ENCODE data around the gene PTGES3L. TPM values are rescaled to one million over a fixed set of nuclear protein-coding genes. Genes with fewer than 3 reads are reported as not detected.
"Not testable (repeated sequence)": the region's sequence is repeated elsewhere in the genome, so short reads cannot be mapped to it uniquely, and the experiment has no call there.

The PTGES3L gene
- total RNA-seq, 1 experiment from 2014 or later, result not detected

GRCh38 chr17:42982266-42982665 lies 2.4 kb upstream of the PTGES3L start:
- no peak for DNase-seq (ENCODE audit: low read depth)

GRCh38 chr17:42980766-42981397 lies 1.0 kb upstream of the PTGES3L start:
- peak; percentile 55 for DNase-seq (ENCODE audit: low read depth)

- DNase-seq (ENCODE audit: low read depth), result peak; percentile 82
Observed at GRCh38 chr17:42980274-42980765, 440 bp upstream of the PTGES3L start, which contains the start of gene RUNDC1. TSS of gene RUNDC1 (plus strand) at chr17:42980565. CDS start at chr17:42980577, 12 bp downstream.

- not testable (repeated sequence) for DNase-seq (ENCODE audit: low read depth)
Observed at GRCh38 chr17:42975701-42976100, 4.2 kb downstream of the PTGES3L start.

GRCh38 chr17:42975265-42975664 lies 4.6 kb downstream of the PTGES3L start:
- DNase-seq (ENCODE audit: low read depth), result no peak

- DNase-seq (ENCODE audit: low read depth), result not testable (repeated sequence)
Observed at GRCh38 chr17:42973323-42973722, 6.6 kb downstream of the PTGES3L start.

GRCh38 chr17:42971589-42971988 lies 8.3 kb downstream of the PTGES3L start:
- no peak for DNase-seq (ENCODE audit: low read depth)

GRCh38 chr17:42969001-42969581 lies 10.8 kb downstream of the PTGES3L start:
- DNase-seq (ENCODE audit: low read depth), result no peak

- DNase-seq (ENCODE audit: low read depth), result no peak
Observed at GRCh38 chr17:42967925-42968324, 12.0 kb downstream of the PTGES3L start.

- DNase-seq (ENCODE audit: low read depth), result peak; percentile 88
Observed at GRCh38 chr17:42964161-42964932, 15.5 kb downstream of the PTGES3L start, which contains the start of gene AARSD1. TSS of gene AARSD1 (minus strand) at chr17:42964454. CDS start at chr17:42964440, 14 bp downstream.

GRCh38 chr17:42953669-42954068 lies 26.2 kb downstream of the PTGES3L start:
- no peak for DNase-seq (ENCODE audit: low read depth)

GRCh38 chr17:42950044-42950783 lies 29.7 kb downstream of the PTGES3L start:
- DNase-seq (ENCODE audit: low read depth), result no peak

GRCh38 chr17:42946812-42947211 lies 33.1 kb downstream of the PTGES3L start:
- no peak for DNase-seq (ENCODE audit: low read depth)

- DNase-seq (ENCODE audit: low read depth), result no peak
Observed at GRCh38 chr17:42944211-42944610, 35.7 kb downstream of the PTGES3L start.

- DNase-seq (ENCODE audit: low read depth), result peak; percentile 67
Observed at GRCh38 chr17:42937712-42938596, 41.9 kb downstream of the PTGES3L start.

- DNase-seq (ENCODE audit: low read depth), result no peak
Observed at GRCh38 chr17:42929497-42929844, 50.4 kb downstream of the PTGES3L start.

GRCh38 chr17:42928714-42929496 lies 51.0 kb downstream of the PTGES3L start:
- DNase-seq (ENCODE audit: low read depth), result peak; percentile 68

GRCh38 chr17:42924891-42925290 lies 55.0 kb downstream of the PTGES3L start:
- no peak for DNase-seq (ENCODE audit: low read depth)

GRCh38 chr17:42923472-42923871 lies 56.4 kb downstream of the PTGES3L start:
- DNase-seq (ENCODE audit: low read depth), result not testable (repeated sequence)

- no peak for DNase-seq (ENCODE audit: low read depth)
Observed at GRCh38 chr17:42922294-42922693, 57.6 kb downstream of the PTGES3L start.
